Astrocyte of the cerebellum (primary cell): Measurements from ENCODE around the gene TAF1A.
A peak's percentile ranks its signal among the peaks of the same experiment; 100 is the strongest.
"Not testable (repeated sequence)": the region's sequence is repeated elsewhere in the genome, so short reads cannot be mapped to it uniquely, and the experiment has no call there.

Experiments
- DNase-seq: peaks from one replicate; pipeline ENCODE4 v3.0.0-alpha.2; 2011; ENCODE audit warnings: low read depth
- H3K4me3 ChIP-seq: 2 replicates; pipeline ENCODE4 v1.5.1; 2011; ENCODE audit warnings: mild to moderate bottlenecking, low read depth, low read length, moderate library complexity
- CTCF ChIP-seq: IDR thresholded peaks from 2 replicates; pipeline ENCODE4 v1.5.1; 2012; ENCODE audit warnings: low read length, low read depth, moderate library complexity, mild to moderate bottlenecking; ENCODE audit errors: missing control alignments
- in situ Hi-C: cut with HindIII; loops from 2 replicates; pipeline ENCODE4 v1.10.0; 2017; ENCODE audit warnings: low sequenced_read_pairs

Gene TAF1A

GRCh38 chr1:222618001-222618879 lies 28.5 kb upstream of the TAF1A start, which contains the start of gene MIA3:
Gene MIA3, plus strand, starts transcription at chr1:222618097. Its CDS starts 14 bp downstream, at chr1:222618111.
- H3K4me3 ChIP-seq = peak within 1 kb of the TSS; percentile 59
- TF ChIP-seq CTCF = no peak
- in situ Hi-C loops = no loop called here
- no peak for DNase-seq

GRCh38 chr1:222617367-222617951 lies 27.7 kb upstream of the TAF1A start:
- TF ChIP-seq CTCF = no peak
- peak; percentile 96 for DNase-seq
- in situ Hi-C loops = no loop called here
- H3K4me3 ChIP-seq = peak overlapping the region; percentile 53

- TF ChIP-seq CTCF = no peak
- in situ Hi-C loops = no loop called here
- H3K4me3 ChIP-seq = no peak overlapping the region
- peak; percentile 41 for DNase-seq
Measured at GRCh38 chr1:222616525-222616924, 26.8 kb upstream of the TAF1A start.

- in situ Hi-C loops = no loop called here
- no peak for TF ChIP-seq CTCF
- DNase-seq = no peak
- H3K4me3 ChIP-seq = no peak overlapping the region
Measured at GRCh38 chr1:222613627-222614026, 23.9 kb upstream of the TAF1A start.

GRCh38 chr1:222610728-222611127 lies 21.0 kb upstream of the TAF1A start:
- no peak for DNase-seq
- TF ChIP-seq CTCF = no peak
- in situ Hi-C loops = no loop called here
- H3K4me3 ChIP-seq = no peak overlapping the region

GRCh38 chr1:222609111-222609510 lies 19.4 kb upstream of the TAF1A start:
- in situ Hi-C loops, DNase-seq, H3K4me3 ChIP-seq: not testable (repeated sequence)

GRCh38 chr1:222606757-222607156 lies 17.0 kb upstream of the TAF1A start:
- no peak for TF ChIP-seq CTCF
- no peak for DNase-seq
- in situ Hi-C loops = no loop called here
- no peak overlapping the region for H3K4me3 ChIP-seq
